ENCODE data around the gene IFIT2.
"Not testable (repeated sequence)": the region's sequence is repeated elsewhere in the genome, so short reads cannot be mapped to it uniquely, and the experiment has no call there.

IFIT2 gene

DNA sequence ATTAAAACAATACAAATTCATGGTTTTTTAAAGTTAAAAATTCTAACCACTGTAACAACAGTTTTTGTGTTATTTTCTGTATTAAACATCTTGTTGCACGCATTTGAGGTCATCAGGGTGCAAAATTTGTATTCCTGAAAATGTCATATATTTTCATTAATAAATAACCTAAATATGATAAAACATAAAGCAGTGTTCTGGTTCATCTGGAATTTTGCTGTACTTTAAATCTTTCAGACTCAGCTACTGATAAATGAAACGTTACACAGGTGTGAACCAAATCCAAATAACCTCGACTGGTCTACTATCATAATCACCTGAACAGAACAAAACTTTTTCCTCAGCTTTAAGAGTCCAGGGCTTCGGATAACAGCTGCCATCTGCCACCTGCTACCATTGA, 6.9 kb downstream of the IFIT2 start:
- DNase-seq: no peak

DNA sequence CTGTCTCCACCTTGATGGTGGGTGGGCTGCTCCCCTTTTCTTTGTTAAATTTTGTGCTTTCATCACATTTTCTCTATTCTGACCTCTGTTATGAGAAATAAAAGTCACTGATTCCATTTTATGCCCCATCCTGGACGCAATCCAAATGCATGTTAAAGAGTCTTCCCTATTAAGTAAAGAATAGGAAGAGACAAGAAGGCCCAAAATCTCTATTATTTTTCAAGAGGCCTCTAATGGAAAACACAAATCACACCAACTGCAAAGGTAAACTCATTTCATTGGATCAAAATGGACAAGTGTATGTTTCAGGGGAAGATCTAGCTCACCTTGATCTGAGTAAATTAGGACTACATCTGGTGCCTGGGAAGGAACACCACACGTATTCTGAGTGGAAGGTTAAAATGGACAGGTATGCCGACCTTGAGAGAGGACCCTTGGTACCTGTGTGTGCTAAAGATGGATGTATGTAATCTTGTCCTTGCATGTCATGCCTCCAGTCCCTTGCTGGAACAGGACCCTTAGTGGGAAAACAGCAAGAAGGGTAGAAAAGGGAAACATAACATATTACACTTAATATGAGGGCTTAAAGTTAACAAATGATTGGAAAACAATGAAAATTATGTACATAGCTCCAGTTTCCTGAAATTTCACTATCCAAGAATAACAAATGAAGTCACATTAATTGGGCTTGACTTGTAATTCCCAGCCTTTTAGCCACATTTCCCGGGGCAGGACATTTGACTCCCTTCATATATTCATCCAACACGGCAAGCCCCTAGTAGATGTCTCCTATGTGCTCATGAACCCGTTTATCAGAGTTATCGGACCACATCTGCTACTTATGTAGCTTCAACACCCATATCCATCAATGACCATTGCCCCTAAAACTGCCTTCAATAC, 7.6 kb downstream of the IFIT2 start:
- no peak for DNase-seq

GRCh38 chr10:89310056-89310893, 8.4 kb downstream of the IFIT2 start:
- no peak for DNase-seq

DNA sequence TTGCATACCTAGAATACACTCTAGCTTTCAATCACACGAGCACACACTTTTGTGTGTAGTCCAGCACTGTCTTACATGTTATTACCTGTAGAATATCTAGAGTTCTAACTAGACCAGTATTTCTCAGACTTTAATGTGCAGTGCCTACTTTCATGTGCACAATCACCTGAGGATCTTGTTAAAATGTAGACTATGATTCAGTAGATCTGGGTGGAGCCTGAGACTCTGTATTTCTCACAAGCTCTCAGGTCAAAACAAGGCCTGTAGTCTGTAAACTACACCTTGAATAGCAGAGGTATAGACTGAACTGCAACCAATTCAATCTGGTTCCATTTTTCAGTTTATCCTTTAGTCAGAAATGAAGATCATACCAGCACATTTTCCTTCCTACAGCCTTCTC, 11.1 kb downstream of the IFIT2 start:
- DNase-seq: no peak

GRCh38 chr10:89314676-89315075, 12.8 kb downstream of the IFIT2 start:
- DNase-seq: no peak

DNA sequence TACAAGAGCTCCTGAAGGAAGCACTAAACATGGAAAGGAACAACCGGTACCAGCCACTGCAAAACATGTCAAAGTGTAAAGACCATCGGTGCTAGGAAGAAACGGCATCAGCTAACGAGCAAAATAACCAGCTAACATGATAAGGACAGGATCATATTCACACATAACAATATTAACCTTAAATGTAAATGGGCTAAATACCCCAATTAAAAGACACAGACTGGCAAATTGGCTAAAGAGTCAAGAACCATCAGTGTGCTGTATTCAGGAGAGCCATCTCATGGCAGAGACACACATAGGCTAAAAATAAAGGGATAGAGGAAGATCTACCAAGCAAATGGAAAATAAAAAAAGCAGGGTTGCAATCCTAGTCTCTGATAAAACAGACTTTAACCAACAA, 16.2 kb downstream of the IFIT2 start:
- DNase-seq: not testable (repeated sequence)

DNA sequence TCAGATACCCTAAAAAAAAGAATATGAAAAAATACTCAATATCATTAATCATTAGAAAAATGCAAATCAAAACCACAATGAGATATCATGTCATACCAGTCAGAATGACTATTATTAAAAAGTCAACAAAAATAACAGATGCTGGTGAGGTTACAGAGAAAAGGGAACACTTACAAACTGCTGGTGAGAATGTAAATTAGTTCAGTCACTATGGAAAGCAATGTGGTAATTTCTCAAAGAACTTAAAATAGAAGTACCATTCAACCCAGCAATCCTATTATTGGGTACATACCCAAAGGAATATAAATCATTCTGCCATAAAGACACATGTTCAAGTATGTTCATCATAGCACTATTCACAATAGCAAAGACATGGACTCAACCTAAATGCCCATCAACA, 23.2 kb downstream of the IFIT2 start:
- not testable (repeated sequence) for DNase-seq

GRCh38 chr10:89325856-89326255, 24.0 kb downstream of the IFIT2 start:
- DNase-seq: not testable (repeated sequence)

GRCh38 chr10:89327803-89328441, 26.1 kb downstream of the IFIT2 start, which contains the start of gene IFIT3:
TSS of gene IFIT3 (plus strand) at chr10:89327997. CDS start at chr10:89328074, 77 bp downstream.
- DNase-seq: peak; percentile 45

GRCh38 chr10:89329151-89329550, 27.3 kb downstream of the IFIT2 start:
- no peak for DNase-seq

DNA sequence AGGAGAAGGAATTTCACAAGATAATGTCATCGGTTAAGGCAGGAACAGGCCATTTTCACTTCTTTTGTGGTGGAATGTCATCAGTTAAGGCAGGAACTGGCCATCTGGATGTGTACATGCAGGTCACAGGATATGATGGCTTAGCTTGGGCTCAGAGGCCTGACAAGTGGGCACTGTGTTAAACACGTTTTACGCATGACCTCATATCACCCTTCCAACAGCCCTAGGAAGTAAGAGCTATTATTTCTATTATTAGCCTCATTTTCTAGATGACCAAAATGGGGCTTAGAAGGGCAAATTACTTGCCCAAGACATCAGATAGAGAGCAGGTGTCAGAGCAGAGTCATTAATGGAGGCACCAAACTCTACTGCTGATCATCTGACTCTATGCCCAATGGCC, 28.2 kb downstream of the IFIT2 start:
- not testable (repeated sequence) for DNase-seq

GRCh38 chr10:89330537-89331212, 28.8 kb downstream of the IFIT2 start:
- DNase-seq: no peak

- not testable (repeated sequence) for DNase-seq
These were observed 29.8 kb downstream of the IFIT2 start for GRCh38 chr10:89331487-89332122.

- DNase-seq: peak; percentile 71
These were observed 30.3 kb downstream of the IFIT2 start for GRCh38 chr10:89332123-89332633.

GRCh38 chr10:89335226-89335625, 33.4 kb downstream of the IFIT2 start:
- no peak for DNase-seq

DNA sequence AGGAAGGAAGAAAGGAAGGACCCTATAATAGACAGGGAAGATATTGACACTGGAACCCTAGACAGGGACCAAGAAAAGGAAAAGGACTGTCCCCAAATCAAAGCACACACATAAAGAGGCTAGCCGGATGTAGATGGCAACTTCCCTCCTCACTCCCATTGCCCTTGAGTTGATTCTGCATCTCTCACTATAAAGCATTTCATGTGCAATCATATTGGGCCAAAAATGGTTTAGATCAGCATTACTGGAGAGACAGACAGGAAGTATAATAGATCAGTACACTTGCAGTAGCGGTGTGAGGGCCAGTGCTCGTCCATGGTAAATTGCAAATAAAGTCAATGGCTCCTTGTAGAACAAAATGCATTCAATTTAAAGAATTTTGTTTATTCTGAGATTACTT, 34.4 kb downstream of the IFIT2 start:
- DNase-seq: no peak

DNA sequence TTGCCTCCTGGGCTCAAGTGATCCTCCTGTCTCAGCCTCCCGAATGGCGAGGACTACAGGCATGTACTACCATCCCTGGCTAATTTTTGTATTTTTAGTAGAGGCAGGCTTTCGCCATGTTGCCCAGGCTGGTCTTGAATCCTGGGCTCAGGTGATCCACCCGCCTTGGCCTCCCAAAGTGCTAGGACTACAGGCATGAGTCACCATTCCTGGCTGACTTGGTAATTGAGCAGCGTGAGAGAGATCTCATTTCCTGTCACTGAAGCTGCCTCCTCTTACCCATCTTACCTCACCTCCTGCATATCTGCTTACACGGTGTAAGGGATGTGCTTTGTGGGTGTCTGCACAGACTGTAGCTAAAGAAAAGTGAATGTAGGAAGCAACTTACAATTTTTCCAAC, 35.6 kb downstream of the IFIT2 start:
- DNase-seq: peak; percentile 37

GRCh38 chr10:89338713-89339112, 36.9 kb downstream of the IFIT2 start:
- no peak for DNase-seq

DNA sequence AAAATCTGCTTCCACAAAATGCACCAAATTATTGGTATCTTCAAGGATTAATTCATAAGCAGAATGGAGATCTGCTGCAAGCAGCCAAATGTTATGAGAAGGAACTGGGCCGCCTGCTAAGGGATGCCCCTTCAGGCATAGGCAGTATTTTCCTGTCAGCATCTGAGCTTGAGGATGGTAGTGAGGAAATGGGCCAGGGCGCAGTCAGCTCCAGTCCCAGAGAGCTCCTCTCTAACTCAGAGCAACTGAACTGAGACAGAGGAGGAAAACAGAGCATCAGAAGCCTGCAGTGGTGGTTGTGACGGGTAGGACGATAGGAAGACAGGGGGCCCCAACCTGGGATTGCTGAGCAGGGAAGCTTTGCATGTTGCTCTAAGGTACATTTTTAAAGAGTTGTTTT, 38.0 kb downstream of the IFIT2 start:
- DNase-seq: no peak

- DNase-seq: no peak
These were observed 39.8 kb downstream of the IFIT2 start for GRCh38 chr10:89341649-89342048.

GRCh38 chr10:89342206-89342958, 40.5 kb downstream of the IFIT2 start:
- no peak for DNase-seq

Measured in CD4-positive, alpha-beta T cell treated with Interleukin-21 for 1 hour (primary cell).